ENCODE measurements around the gene OSBPL10.

Gene OSBPL10

GRCh38 chr3:31958701-31959152 is 22.3 kb downstream of the OSBPL10 start:
- ATAC-seq: no peak
- Mint-ChIP-seq H3K4me3 (no peak overlapping the region), H3K27me3 (no peaks in the 10 kb centered on the region), H3K4me1 (peaks cover 15% of the 10 kb centered on the region), H3K36me3 (ENCODE audit: low read depth) (peaks cover 4% of the 10 kb centered on the region), H3K9me3 (peaks cover 18% of the 10 kb centered on the region), H3K27ac (no peak overlapping the region)
- DNase-seq: no peak

- peaks cover 11% of the 10 kb centered on the region for H3K4me1 Mint-ChIP-seq
- H3K36me3 Mint-ChIP-seq (ENCODE audit: low read depth): peaks cover 4% of the 10 kb centered on the region
- H3K27me3 Mint-ChIP-seq: no peaks in the 10 kb centered on the region
- peaks cover 18% of the 10 kb centered on the region for H3K9me3 Mint-ChIP-seq
- no peak for ATAC-seq
- H3K4me3 Mint-ChIP-seq: no peak overlapping the region
- DNase-seq: no peak
- no peak overlapping the region for H3K27ac Mint-ChIP-seq
Observed at GRCh38 chr3:31957106-31957505, 24.0 kb downstream of the OSBPL10 start.

- Mint-ChIP-seq H3K27me3 (no peaks in the 10 kb centered on the region), H3K4me1 (peaks cover 5% of the 10 kb centered on the region), H3K4me3 (no peak overlapping the region), H3K36me3 (ENCODE audit: low read depth) (peaks cover 4% of the 10 kb centered on the region), H3K27ac (no peak overlapping the region), H3K9me3 (peaks cover 18% of the 10 kb centered on the region)
- ATAC-seq (no peak), DNase-seq (no peak)
Observed at GRCh38 chr3:31955581-31955980, 25.5 kb downstream of the OSBPL10 start.

GRCh38 chr3:31953636-31954035 is 27.4 kb downstream of the OSBPL10 start:
- no peak overlapping the region for H3K4me3 Mint-ChIP-seq
- no peaks in the 10 kb centered on the region for H3K27me3 Mint-ChIP-seq
- peaks cover 4% of the 10 kb centered on the region for H3K36me3 Mint-ChIP-seq (ENCODE audit: low read depth)
- ATAC-seq (no peak), DNase-seq (no peak)
- no peak overlapping the region for H3K27ac Mint-ChIP-seq
- peaks cover 18% of the 10 kb centered on the region for H3K9me3 Mint-ChIP-seq
- H3K4me1 Mint-ChIP-seq: peaks cover 4% of the 10 kb centered on the region

- peaks cover 4% of the 10 kb centered on the region for H3K36me3 Mint-ChIP-seq (ENCODE audit: low read depth)
- H3K4me1 Mint-ChIP-seq: peaks cover 4% of the 10 kb centered on the region
- H3K27ac Mint-ChIP-seq: no peak overlapping the region
- DNase-seq (no peak), ATAC-seq (no peak)
- H3K27me3 Mint-ChIP-seq: no peaks in the 10 kb centered on the region
- H3K4me3 Mint-ChIP-seq: no peak overlapping the region
- peaks cover 18% of the 10 kb centered on the region for H3K9me3 Mint-ChIP-seq
Observed at GRCh38 chr3:31953091-31953490, 28.0 kb downstream of the OSBPL10 start.

- DNase-seq (no peak), ATAC-seq (peak; percentile 40)
- no peak overlapping the region for H3K4me3 Mint-ChIP-seq
- peaks cover 7% of the 10 kb centered on the region for H3K4me1 Mint-ChIP-seq
- H3K27me3 Mint-ChIP-seq: no peaks in the 10 kb centered on the region
- peaks cover 4% of the 10 kb centered on the region for H3K36me3 Mint-ChIP-seq (ENCODE audit: low read depth)
- peaks cover 18% of the 10 kb centered on the region for H3K9me3 Mint-ChIP-seq
- no peak overlapping the region for H3K27ac Mint-ChIP-seq
Observed at GRCh38 chr3:31952205-31952604, 28.9 kb downstream of the OSBPL10 start.

- no peaks in the 10 kb centered on the region for H3K9me3 Mint-ChIP-seq
- H3K27ac Mint-ChIP-seq: no peak overlapping the region
- no peak overlapping the region for H3K4me3 Mint-ChIP-seq
- DNase-seq: no peak
- peaks cover 19% of the 10 kb centered on the region for H3K4me1 Mint-ChIP-seq
- H3K27me3 Mint-ChIP-seq: no peaks in the 10 kb centered on the region
- ATAC-seq: no peak
- no peaks in the 10 kb centered on the region for H3K36me3 Mint-ChIP-seq (ENCODE audit: low read depth)
Observed at GRCh38 chr3:31948280-31948679, 32.8 kb downstream of the OSBPL10 start.

GRCh38 chr3:31947671-31948091 is 33.4 kb downstream of the OSBPL10 start:
- DNase-seq (no peak), ATAC-seq (no peak)
- H3K4me3 Mint-ChIP-seq: no peak overlapping the region

GRCh38 chr3:31947162-31947561 is 33.9 kb downstream of the OSBPL10 start:
- no peaks in the 10 kb centered on the region for H3K27me3 Mint-ChIP-seq
- ATAC-seq (no peak), DNase-seq (no peak)
- peaks cover 16% of the 10 kb centered on the region for H3K4me1 Mint-ChIP-seq
- no peak overlapping the region for H3K4me3 Mint-ChIP-seq
- H3K36me3 Mint-ChIP-seq (ENCODE audit: low read depth): peaks cover 2% of the 10 kb centered on the region
- H3K9me3 Mint-ChIP-seq: peaks cover 6% of the 10 kb centered on the region
- peak overlapping the region; percentile 25 for H3K27ac Mint-ChIP-seq

More at GRCh38 chr3:31947671-31948091, 33.4 kb downstream of the OSBPL10 start:
- Mint-ChIP-seq H3K9me3 (peaks cover 4% of the 10 kb centered on the region), H3K4me1 (peaks cover 19% of the 10 kb centered on the region), H3K27ac (peak overlapping the region; percentile 25), H3K27me3 (no peaks in the 10 kb centered on the region), H3K36me3 (ENCODE audit: low read depth) (peaks cover 2% of the 10 kb centered on the region)

GRCh38 chr3:31946484-31947081 is 34.5 kb downstream of the OSBPL10 start:
- Mint-ChIP-seq H3K9me3 (peaks cover 6% of the 10 kb centered on the region), H3K4me3 (no peak overlapping the region), H3K27ac (peak overlapping the region; percentile 10), H3K27me3 (no peaks in the 10 kb centered on the region), H3K4me1 (peaks cover 15% of the 10 kb centered on the region), H3K36me3 (ENCODE audit: low read depth) (peaks cover 2% of the 10 kb centered on the region)
- ATAC-seq: no peak
- no peak for DNase-seq

GRCh38 chr3:31945738-31946052 is 35.4 kb downstream of the OSBPL10 start:
- Mint-ChIP-seq H3K36me3 (ENCODE audit: low read depth) (peaks cover 2% of the 10 kb centered on the region), H3K27ac (peak overlapping the region; percentile 69), H3K9me3 (peaks cover 6% of the 10 kb centered on the region), H3K27me3 (no peaks in the 10 kb centered on the region), H3K4me3 (no peak overlapping the region), H3K4me1 (peaks cover 15% of the 10 kb centered on the region)
- no peak for DNase-seq
- no peak for ATAC-seq

GRCh38 chr3:31943041-31943440 is 38.0 kb downstream of the OSBPL10 start:
- Mint-ChIP-seq H3K4me3 (no peak overlapping the region), H3K27ac (no peak overlapping the region), H3K36me3 (ENCODE audit: low read depth) (peaks cover 2% of the 10 kb centered on the region), H3K4me1 (peaks cover 15% of the 10 kb centered on the region), H3K27me3 (no peaks in the 10 kb centered on the region), H3K9me3 (peaks cover 6% of the 10 kb centered on the region)
- no peak for DNase-seq
- ATAC-seq: no peak

GRCh38 chr3:31942446-31942845 is 38.6 kb downstream of the OSBPL10 start:
- Mint-ChIP-seq H3K27ac (no peak overlapping the region), H3K36me3 (ENCODE audit: low read depth) (peaks cover 2% of the 10 kb centered on the region), H3K9me3 (peaks cover 6% of the 10 kb centered on the region), H3K4me1 (peaks cover 12% of the 10 kb centered on the region), H3K4me3 (no peak overlapping the region), H3K27me3 (no peaks in the 10 kb centered on the region)
- ATAC-seq: no peak
- DNase-seq: no peak

GRCh38 chr3:31937225-31937624 is 43.8 kb downstream of the OSBPL10 start:
- no peak overlapping the region for H3K27ac Mint-ChIP-seq
- H3K4me1 Mint-ChIP-seq: peaks cover 14% of the 10 kb centered on the region
- H3K9me3 Mint-ChIP-seq: no peaks in the 10 kb centered on the region
- H3K36me3 Mint-ChIP-seq (ENCODE audit: low read depth): no peaks in the 10 kb centered on the region
- H3K4me3 Mint-ChIP-seq: no peak overlapping the region
- DNase-seq (no peak), ATAC-seq (no peak)
- H3K27me3 Mint-ChIP-seq: no peaks in the 10 kb centered on the region

- peak; percentile 43 for ATAC-seq
Observed at GRCh38 chr3:31936420-31937060, 44.5 kb downstream of the OSBPL10 start.

More at GRCh38 chr3:31936420-31937060, 44.5 kb downstream of the OSBPL10 start:
- H3K4me1 Mint-ChIP-seq: peaks cover 14% of the 10 kb centered on the region
- no peaks in the 10 kb centered on the region for H3K27me3 Mint-ChIP-seq
- no peaks in the 10 kb centered on the region for H3K36me3 Mint-ChIP-seq (ENCODE audit: low read depth)
- H3K9me3 Mint-ChIP-seq: no peaks in the 10 kb centered on the region
- no peak overlapping the region for H3K27ac Mint-ChIP-seq
- H3K4me3 Mint-ChIP-seq: no peak overlapping the region
- DNase-seq: no peak
